H9 (cell line): ENCODE data around the gene PAX3. TPM values are rescaled to one million over a fixed set of nuclear protein-coding genes. Genes with fewer than 3 reads are reported as not detected.
A peak's percentile ranks its signal among the peaks of the same experiment; 100 is the strongest.

Source experiments
- DNase-seq: peaks from one replicate; pipeline ENCODE4 v3.0.0-alpha.2; 2017
- H2AFZ ChIP-seq: one replicate; pipeline ENCODE4 v1.6.1; 2013; ENCODE audit warnings: mild to moderate bottlenecking, low read length, control low read depth, moderate library complexity
- H2AK5ac ChIP-seq: 2 replicates; pipeline ENCODE4 v1.6.1; 2013; ENCODE audit warnings: low read length, control low read depth, mixed read lengths; ENCODE audit not compliant: insufficient read length
- H2BK120ac ChIP-seq: one replicate; pipeline ENCODE4 v1.6.1; 2013; ENCODE audit warnings: low read depth, mild to moderate bottlenecking, low read length, control low read depth, inconsistent platforms; ENCODE audit not compliant: poor library complexity, severe bottlenecking
- H2BK12ac ChIP-seq: 2 replicates; pipeline ENCODE4 v1.6.1; 2013; ENCODE audit warnings: low read length, control low read depth, mixed read lengths, low read depth; ENCODE audit not compliant: insufficient read length
- H2BK15ac ChIP-seq: 2 replicates; pipeline ENCODE4 v1.6.1; 2013; ENCODE audit warnings: low read depth, low read length, control low read depth
- H2BK20ac ChIP-seq: one replicate; pipeline ENCODE4 v1.6.1; 2013; ENCODE audit warnings: low read depth, mild to moderate bottlenecking, low read length, control low read depth, inconsistent platforms; ENCODE audit not compliant: poor library complexity, severe bottlenecking
- H2BK5ac ChIP-seq: 2 replicates; pipeline ENCODE4 v1.6.1; 2013; ENCODE audit warnings: low read length, control low read depth, mixed read lengths; ENCODE audit not compliant: insufficient read length
- H3K14ac ChIP-seq: 2 replicates; pipeline ENCODE4 v1.6.1; 2013; ENCODE audit warnings: low read length, control low read depth; ENCODE audit not compliant: insufficient read depth
- H3K18ac ChIP-seq: 2 replicates; pipeline ENCODE4 v1.6.1; 2013; ENCODE audit warnings: low read depth, mild to moderate bottlenecking, mixed read lengths, low read length, control low read depth; ENCODE audit not compliant: insufficient read length
- H3K23ac ChIP-seq: 2 replicates; pipeline ENCODE4 v1.6.1; 2013; ENCODE audit warnings: low read length, control low read depth, mixed read lengths, low read depth; ENCODE audit not compliant: insufficient read length
- H3K23me2 ChIP-seq: 2 replicates; pipeline ENCODE4 v1.6.1; 2013; ENCODE audit warnings: low read depth, mild to moderate bottlenecking, mixed read lengths, low read length, control low read depth; ENCODE audit not compliant: insufficient read length, poor library complexity, severe bottlenecking
- H3K27ac ChIP-seq: 2 replicates; pipeline ENCODE4 v1.5.1; 2013; ENCODE audit warnings: low read length, control low read depth, mixed read lengths, low read depth; ENCODE audit not compliant: insufficient read length
- H3K27me3 ChIP-seq: 2 replicates; pipeline ENCODE4 v1.6.1; 2013; ENCODE audit warnings: low read length, control low read depth, inconsistent platforms; ENCODE audit not compliant: insufficient read depth
- H3K4ac ChIP-seq: 2 replicates; pipeline ENCODE4 v1.6.1; 2013; ENCODE audit warnings: low read depth, mild to moderate bottlenecking, control low read depth, inconsistent platforms, low read length, moderate library complexity
- H3K4me1 ChIP-seq: 2 replicates; pipeline ENCODE4 v1.6.1; 2013; ENCODE audit warnings: low read length, control low read depth, inconsistent platforms; ENCODE audit not compliant: insufficient read depth
- H3K4me2 ChIP-seq: 2 replicates; pipeline ENCODE4 v1.6.1; 2013; ENCODE audit warnings: low read length, control low read depth, mixed read lengths; ENCODE audit not compliant: insufficient read length, insufficient read depth
- H3K56ac ChIP-seq: 2 replicates; pipeline ENCODE4 v1.6.1; 2013; ENCODE audit warnings: low read depth, mild to moderate bottlenecking, mixed read lengths, low read length, control low read depth; ENCODE audit not compliant: insufficient read length
- H3K79me1 ChIP-seq: 2 replicates; pipeline ENCODE4 v1.6.1; 2013; ENCODE audit warnings: low read depth, mild to moderate bottlenecking, moderate library complexity, low read length, control low read depth, inconsistent platforms; ENCODE audit not compliant: insufficient read depth, poor library complexity, severe bottlenecking
- H3K79me2 ChIP-seq: 2 replicates; pipeline ENCODE4 v1.6.1; 2013; ENCODE audit warnings: low read length, control low read depth, inconsistent platforms; ENCODE audit not compliant: insufficient read depth
- H3K9ac ChIP-seq: 2 replicates; pipeline ENCODE4 v1.6.1; 2013; ENCODE audit warnings: low read length, control low read depth, mixed read lengths; ENCODE audit not compliant: insufficient read length; ENCODE audit errors: extremely low read depth
- H3K9me3 ChIP-seq: one replicate; pipeline ENCODE4 v1.6.1; 2013; ENCODE audit warnings: low read depth, low read length, inconsistent platforms; ENCODE audit not compliant: control insufficient read depth
- H3T11ph ChIP-seq: one replicate; pipeline ENCODE4 v1.6.1; 2013; ENCODE audit warnings: mild to moderate bottlenecking, low read length, control low read depth, inconsistent platforms
- H4K20me1 ChIP-seq: one replicate; pipeline ENCODE4 v1.6.1; 2013; ENCODE audit not compliant: control insufficient read depth, insufficient read length, insufficient read depth
- H4K5ac ChIP-seq: 2 replicates; pipeline ENCODE4 v1.6.1; 2013; ENCODE audit warnings: low read depth, mild to moderate bottlenecking, mixed read lengths, low read length, control low read depth; ENCODE audit not compliant: insufficient read length
- H4K8ac ChIP-seq: replicated peaks from 2 replicates; pipeline ENCODE4 v1.6.1; 2013; ENCODE audit warnings: low read length, control low read depth, mixed read lengths, low read depth; ENCODE audit not compliant: insufficient read length
- H4K91ac ChIP-seq: 2 replicates; pipeline ENCODE4 v1.6.1; 2013; ENCODE audit warnings: low read depth, mild to moderate bottlenecking, moderate library complexity, mixed read lengths, low read length, control low read depth; ENCODE audit not compliant: insufficient read length
- H3K27ac Mint-ChIP-seq, 3 experiments: 2 replicates in 2 of 3; 3 replicates in 1 of 3; pipeline ENCODE4 v1.8.0; 2020 to 2021; ENCODE audit warnings: mixed read lengths in 3 of 3, mild to moderate bottlenecking in 1 of 3, moderate library complexity in 1 of 3
- H3K27me3 Mint-ChIP-seq: 2 replicates; pipeline ENCODE4 v1.8.0; 2021; ENCODE audit warnings: low read depth, mild to moderate bottlenecking, moderate library complexity, mixed read lengths
- H3K36me3 Mint-ChIP-seq, 3 experiments: 2 replicates in 2 of 3; 3 replicates in 1 of 3; pipeline ENCODE4 v1.8.0; 2020 to 2021; ENCODE audit warnings: low read depth in 3 of 3, mixed read lengths in 3 of 3; ENCODE audit not compliant: insufficient read depth in 1 of 3
- H3K4me1 Mint-ChIP-seq, 2 experiments: 2 replicates each; pipeline ENCODE4 v1.8.0; 2020; ENCODE audit warnings: mixed read lengths in 2 of 2
- H3K4me3 Mint-ChIP-seq, 2 experiments: 2 replicates in 1 of 2; 3 replicates in 1 of 2; pipeline ENCODE4 v1.8.0; 2020 to 2021; ENCODE audit warnings: mild to moderate bottlenecking in 2 of 2, mixed read lengths in 2 of 2, moderate library complexity in 1 of 2
- H3K9me3 Mint-ChIP-seq, 2 experiments: 2 replicates in 1 of 2; 3 replicates in 1 of 2; pipeline ENCODE4 v1.8.0; 2020; ENCODE audit warnings: mild to moderate bottlenecking in 2 of 2, mixed read lengths in 2 of 2, moderate library complexity in 1 of 2
- CTCF ChIP-seq: fragments of 200-600 bp; sonication (generic); conservative IDR thresholded peaks from 3 replicates; pipeline ENCODE4 v1.8.0; 2021; ENCODE audit warnings: antibody characterized with exemption, mild to moderate bottlenecking
- WGBS: extraction: QIAGEN DNeasy Blood & Tissue Kit; methylation state at CpG from one replicate; pipeline ENCODE4 v1.1.7; 2013; ENCODE audit warnings: missing lambda C conversion rate, low lambda C conversion rate, mixed read lengths; ENCODE audit not compliant: insufficient read length; ENCODE audit errors: extremely low coverage; 5-methylcytosine and 5-hydroxymethylcytosine counted together
- total RNA-seq: library from RNA; stranded (reverse); gene quantifications from 2 replicates; pipeline ENCODE4 v1.2.1, GENCODE V29; 2021

The PAX3 gene
- total RNA-seq, 1 experiment from 2014 or later, result not detected

DNA sequence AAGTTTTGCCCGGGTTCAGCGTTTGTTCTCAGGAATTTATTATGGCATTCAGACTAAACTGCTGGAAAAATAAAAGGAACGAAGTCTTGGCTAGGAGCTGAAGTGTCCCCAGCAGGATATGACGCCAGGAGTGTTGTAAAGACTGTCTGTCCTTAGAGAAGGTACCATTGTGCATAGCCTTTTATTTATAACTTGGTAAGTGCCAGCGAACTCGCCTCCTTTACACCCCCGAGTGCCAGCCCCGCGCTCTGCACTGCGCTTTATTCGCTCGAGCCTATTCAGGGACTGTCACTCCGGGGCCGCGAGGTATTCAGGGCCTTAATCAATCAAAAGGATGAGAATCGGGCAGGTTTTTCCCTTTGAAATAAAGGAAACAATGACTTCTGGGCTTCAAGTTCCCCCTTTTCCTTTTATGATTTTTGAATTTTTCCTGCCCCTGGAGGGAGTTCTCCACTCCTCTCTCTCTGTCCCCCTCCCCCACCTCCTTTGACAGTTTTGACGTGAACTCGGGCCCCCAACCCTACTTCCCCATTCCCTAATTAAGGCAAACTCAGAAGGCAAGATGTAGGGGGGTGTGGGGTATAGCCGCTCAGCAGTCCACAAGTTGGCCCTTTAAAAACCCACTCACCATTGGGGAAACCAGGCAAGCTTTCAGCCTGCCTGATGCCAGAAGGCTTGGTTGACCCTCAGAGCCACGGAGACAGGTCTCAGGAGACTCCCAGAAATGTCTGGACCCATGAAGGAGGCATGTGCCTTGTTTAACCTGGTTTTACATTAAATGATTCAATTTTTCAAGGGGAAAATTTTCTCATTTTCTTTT lies 1.3 kb upstream of the PAX3 start:
- Histone ChIP-seq H4K20me1 (no peaks in the 10 kb centered on the region), H3K23ac (no peak overlapping the region), H3K4me2 (no peak overlapping the region), H2AFZ (no peak overlapping the region), H3K9me3 (no peaks in the 10 kb centered on the region), H3K14ac (no peak overlapping the region), H3K18ac (no peak overlapping the region), H2BK15ac (no peak overlapping the region), H2BK12ac (no peak overlapping the region), H3K27me3 (peaks cover 100% of the 10 kb centered on the region), H4K8ac (no peak overlapping the region), H3K4me1 (0 out of 2 replicates have a peak, but pooled peaks cover 1% of the 10 kb centered on the region), H4K91ac (no peak overlapping the region), H3K79me1 (no peaks in the 10 kb centered on the region), H3K4ac (no peak overlapping the region), H3K23me2 (peaks cover 10% of the 10 kb centered on the region), H3T11ph (no peak overlapping the region), H2BK120ac (no peak overlapping the region), H3K27ac (no peak overlapping the region), H3K79me2 (no peaks in the 10 kb centered on the region), H3K56ac (no peak overlapping the region), H2AK5ac (no peak overlapping the region), H4K5ac (no peak overlapping the region), H3K9ac (no peak overlapping the region), H2BK5ac (no peak overlapping the region), H2BK20ac (no peak overlapping the region)
- WGBS, result no CpG with 5 or more reads among the region's 20 CpGs
- peaks cover 5 to 24% of the 10 kb centered on the region in 2 experiments for H3K9me3 Mint-ChIP-seq
- peaks cover 25 to 70% of the 10 kb centered on the region in 2 experiments for H3K4me1 Mint-ChIP-seq
- no peak overlapping the region for H3K27ac Mint-ChIP-seq
- TF ChIP-seq CTCF, result no peak
- H3K36me3 Mint-ChIP-seq, result no peaks in the 10 kb centered on the region
- DNase-seq, result no peak
- peak overlapping the region in 1 of 2 experiments; percentile 68; a peak in 1 of 5 replicates for H3K4me3 Mint-ChIP-seq
- H3K27me3 Mint-ChIP-seq, result peaks cover 100% of the 10 kb centered on the region
